HG02852 (cell line): Measurements from ENCODE around the gene IGSF1.
"Not testable (repeated sequence)": the region's sequence is repeated elsewhere in the genome, so short reads cannot be mapped to it uniquely, and the experiment has no call there.

Source experiments
- ATAC-seq: cut with Tn5 transposase; IDR thresholded peaks from one replicate; pipeline ENCODE4 v1.9.1; 2021; ENCODE audit warnings: mild to moderate bottlenecking, moderate library complexity; ENCODE audit not compliant: unreplicated experiment

Gene IGSF1

DNA sequence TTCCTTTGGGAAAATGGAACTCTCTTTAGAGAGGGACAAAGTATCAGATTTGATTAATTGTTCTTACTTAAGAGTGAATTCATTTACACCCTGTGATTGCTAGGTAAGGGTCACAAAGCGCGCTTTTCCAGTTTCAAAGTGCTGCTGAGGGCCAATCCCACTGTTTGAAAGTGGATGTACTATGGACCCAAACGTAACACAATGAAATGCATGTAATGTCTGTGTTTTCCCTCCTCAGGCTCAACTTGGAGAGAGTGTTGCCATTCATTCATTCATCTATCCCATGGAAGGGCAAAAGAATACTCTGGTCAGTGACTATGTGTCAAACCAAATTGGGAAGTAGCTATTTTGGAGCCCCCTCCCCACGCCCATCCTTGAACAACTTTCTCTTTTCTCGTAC is 16.1 kb downstream of the IGSF1 start:
- ATAC-seq = no peak

DNA sequence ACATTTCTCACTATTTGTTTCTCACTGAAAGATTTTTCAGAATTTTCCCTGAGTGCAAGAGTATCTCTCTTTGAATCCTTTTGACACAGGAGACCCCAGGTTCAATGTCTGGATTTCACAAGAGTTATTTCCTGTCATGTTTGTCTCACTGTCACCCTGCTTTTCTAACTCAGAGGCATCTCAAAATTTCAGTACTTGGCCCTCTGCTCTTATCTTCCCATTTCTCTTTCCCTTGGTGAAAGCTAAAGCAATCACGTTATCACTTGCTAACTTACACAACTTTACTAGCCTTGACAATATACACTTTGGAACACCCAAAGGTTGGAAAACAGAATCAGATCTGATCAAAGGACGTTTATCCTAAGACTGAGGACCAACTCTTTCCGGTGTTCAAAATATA is 17.3 kb downstream of the IGSF1 start:
- ATAC-seq = no peak

DNA sequence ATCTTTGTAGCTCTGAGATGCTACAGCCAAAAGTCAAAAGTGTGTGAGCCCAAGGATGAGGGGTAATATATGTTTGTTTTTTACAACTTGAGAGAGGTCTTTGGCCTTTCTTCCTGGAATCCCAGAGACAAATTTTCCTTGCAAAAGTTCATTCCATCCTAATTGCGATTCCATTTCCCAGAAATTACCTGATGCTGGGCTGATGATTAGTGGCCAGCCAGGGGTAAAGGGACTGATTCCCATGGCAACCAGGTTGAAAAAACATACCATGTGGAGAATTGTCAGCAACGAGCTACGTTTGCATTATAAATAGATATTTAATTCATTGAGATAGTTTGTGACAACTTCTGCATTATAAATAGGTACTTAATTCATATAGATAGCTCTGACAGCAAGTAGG is 17.8 kb downstream of the IGSF1 start:
- no peak for ATAC-seq

DNA sequence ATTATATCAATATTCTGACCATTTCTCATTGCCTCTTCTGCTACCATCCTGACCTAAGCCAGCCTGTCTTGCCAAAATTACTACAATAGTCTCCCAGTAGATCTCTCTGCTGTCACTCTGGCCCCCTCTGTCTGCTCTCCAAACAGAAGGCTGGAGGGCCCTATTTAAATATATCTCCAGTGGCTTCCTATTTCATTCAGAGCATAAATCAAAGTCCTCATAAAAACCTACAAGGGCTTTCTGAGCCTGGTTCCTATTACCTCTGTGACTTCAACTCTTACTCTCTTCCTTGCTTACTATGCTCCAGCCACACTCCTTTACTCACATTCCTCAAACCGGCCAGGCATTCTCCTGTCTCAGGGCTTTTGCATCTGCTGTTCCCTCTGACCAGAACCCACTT is 19.0 kb downstream of the IGSF1 start:
- no peak for ATAC-seq

DNA sequence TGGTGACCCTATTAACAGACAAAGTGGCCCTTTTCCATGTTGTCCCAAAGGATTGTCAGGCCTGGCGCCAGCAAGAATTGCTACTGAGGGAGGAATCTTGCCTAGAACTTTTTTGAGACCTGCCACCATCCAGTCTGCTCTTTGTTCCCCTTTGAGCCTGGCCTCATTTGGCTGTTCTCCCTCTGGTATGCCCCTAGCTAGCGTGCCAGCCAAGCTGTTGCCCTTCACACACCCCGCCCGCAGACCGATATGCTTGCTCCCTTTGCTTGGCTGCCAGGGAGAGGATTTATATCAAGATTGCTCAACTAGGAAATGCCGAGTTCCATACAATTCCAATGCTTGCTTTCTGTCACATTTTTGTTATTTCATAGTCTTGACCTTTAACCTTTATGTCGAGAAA is 24.4 kb downstream of the IGSF1 start:
- no peak for ATAC-seq

DNA sequence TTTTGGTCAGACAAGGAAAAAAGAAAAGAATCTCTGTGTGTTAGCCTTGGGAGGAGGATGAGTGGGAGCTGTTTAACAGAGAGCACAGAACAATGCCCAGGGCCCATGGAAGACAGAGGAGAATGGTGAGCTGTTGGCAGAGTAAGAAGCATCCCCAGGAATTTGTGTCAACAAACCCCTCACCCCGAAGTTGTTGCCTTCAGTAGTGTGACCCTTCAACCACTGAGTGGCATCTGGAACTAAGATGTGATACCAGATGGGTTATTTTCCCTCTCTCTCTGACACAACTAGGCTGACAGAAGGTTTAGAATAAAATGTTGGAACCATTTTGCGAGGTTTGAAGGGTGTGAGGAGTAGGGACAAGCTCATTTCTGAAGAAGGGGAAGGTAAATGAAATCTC is 25.1 kb downstream of the IGSF1 start:
- no peak for ATAC-seq

DNA sequence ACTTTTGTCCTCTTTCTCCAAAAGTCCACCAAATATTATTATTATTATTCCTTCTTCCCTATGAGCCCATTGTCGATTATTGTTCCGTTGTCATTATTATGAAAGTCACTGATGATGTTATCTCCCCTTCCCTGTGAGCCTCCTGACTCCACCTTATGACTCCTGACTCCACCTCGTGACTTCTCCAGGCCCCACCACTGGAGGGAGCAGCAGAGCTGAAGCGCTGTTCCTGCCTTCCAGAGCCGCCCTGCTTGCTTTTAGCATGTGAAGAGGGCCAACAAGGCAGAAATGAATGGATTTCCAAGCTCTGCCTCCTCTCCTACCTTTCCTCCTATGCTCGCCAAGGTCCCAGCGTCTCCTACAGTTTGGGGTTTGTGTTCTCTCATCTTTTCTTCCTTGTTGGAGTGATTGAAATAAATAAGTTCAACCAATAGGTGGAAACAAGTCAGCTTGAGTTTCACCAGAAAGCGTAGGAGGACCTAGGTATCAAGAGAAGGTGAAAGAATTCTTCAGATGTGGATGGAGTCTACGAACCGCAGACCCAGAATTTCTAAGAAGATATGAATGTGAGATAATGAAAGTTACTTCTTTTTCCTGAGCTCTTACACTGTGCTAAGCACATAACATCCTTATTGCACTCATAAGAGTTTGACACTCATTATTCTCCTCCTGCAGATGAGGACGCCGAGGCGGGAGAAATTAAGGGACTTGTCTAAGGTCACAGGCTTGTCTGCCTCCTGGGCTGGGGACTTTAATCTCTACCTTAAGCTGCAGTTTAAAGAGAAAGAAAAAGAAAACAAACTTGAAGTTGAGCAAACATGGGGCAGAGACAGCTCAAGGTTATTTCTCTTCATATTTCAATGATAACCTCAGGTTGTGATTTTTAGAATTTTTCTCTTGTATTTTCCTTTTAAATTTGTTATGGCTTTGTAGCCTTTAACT is 26.1 kb downstream of the IGSF1 start:
- ATAC-seq = no peak

DNA sequence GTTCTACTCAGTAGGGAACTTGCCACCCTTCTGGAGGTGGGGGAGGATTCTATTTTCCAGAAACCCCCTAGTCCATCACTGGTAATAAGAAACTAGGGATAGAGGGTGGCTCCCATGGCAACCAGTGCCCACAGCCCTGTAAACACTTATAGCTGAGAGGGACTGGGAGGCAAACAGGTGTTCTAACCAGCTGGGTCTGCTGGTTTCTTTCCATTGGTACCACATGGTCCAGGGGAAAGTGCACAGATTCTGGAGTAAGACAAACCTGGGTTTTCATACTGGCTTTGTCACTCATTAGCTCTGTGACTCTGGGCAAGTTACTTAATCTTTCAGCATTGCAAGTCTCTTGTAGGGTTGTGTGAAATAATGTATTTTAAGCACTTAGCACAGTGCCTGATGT is 26.9 kb downstream of the IGSF1 start:
- ATAC-seq = no peak

DNA sequence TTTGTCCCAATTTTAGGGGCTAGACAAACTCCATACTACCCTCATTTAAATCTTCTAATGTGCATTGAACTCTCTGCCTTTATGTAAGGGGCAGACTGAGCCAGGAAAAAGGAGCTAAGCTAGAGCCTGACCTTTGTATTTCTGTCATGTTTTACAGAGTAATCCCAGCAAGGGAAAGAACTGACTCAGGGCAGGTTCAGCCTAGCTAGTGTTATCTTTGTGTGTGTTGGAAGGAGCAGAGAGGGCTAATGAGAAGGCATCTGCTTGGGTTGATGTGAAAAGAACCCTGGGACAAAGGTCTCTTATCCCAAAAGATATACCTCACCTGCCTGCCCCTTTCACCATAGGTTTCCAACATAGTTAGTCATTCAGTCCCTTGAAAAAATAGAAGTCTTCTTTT is 31.7 kb downstream of the IGSF1 start:
- ATAC-seq = no peak

DNA sequence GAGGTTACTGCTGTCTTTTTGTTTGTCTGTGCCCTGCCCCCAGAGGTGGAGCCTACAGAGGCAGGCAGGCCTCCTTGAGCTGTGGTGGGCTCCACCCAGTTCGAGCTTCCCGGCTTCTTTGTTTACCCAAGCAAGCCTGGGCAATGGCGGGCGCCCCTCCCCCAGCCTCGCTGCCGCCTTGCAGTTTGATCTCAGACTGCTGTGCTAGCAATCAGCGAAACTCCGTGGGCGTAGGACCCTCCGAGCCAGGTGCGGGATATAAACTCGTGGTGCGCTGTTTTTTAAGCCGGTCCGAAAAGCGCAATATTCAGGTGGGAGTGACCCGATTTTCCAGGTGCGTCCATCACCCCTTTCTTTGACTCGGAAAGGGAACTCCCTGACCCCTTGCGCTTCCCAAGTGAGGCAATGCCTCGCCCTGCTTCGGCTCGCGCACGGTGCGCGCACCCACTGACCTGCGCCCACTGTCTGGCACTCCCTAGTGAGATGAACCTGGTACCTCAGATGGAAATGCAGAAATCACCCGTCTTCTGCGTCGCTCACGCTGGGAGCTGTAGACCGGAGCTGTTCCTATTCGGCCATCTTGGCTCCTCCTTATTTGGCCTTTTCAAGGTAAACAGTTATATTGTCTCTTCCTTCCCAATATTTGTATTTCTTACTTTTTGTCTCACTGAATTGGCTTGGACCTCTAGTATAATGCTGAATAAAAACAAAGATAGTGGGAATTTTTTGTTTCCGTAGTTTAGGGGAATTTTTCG is 37.9 kb downstream of the IGSF1 start:
- ATAC-seq = not testable (repeated sequence)

DNA sequence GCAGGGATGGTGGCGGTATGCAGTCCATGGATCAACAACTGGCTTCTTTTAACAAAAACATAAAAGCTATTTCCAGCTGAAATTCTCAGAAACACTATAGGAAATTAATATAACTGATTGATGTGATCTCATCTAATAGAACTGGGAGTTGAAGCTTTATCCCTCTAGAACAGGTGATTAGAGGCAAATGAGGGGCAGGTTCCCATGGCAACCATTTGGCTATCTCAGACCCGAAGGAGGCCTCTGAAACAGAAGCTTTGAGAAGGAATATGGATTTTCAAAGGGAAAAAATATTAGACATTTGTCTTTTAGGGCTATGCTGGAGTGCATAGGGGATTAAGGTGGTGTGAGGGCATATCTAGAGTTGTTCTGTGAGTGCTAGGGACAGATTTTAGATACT is 50.0 kb downstream of the IGSF1 start:
- no peak for ATAC-seq

DNA sequence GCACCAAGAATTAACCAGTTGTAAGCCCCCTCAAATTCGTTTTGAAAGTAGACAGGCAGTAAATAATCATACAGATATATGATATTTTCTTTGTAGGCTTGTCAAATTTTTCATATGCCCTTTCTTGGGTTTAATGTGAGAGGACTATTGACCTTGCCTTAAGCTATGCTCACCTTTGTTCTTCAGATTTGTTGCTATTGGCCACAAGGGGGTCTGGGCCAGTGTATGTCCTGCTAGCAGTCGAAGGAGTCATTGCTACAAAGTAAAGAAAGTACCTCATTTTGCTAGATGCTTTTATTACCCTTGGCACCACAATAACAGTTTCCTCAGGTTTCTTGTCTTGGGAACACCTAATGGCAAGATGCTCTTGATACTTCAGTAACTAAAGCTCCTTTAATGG is 51.7 kb downstream of the IGSF1 start:
- no peak for ATAC-seq

DNA sequence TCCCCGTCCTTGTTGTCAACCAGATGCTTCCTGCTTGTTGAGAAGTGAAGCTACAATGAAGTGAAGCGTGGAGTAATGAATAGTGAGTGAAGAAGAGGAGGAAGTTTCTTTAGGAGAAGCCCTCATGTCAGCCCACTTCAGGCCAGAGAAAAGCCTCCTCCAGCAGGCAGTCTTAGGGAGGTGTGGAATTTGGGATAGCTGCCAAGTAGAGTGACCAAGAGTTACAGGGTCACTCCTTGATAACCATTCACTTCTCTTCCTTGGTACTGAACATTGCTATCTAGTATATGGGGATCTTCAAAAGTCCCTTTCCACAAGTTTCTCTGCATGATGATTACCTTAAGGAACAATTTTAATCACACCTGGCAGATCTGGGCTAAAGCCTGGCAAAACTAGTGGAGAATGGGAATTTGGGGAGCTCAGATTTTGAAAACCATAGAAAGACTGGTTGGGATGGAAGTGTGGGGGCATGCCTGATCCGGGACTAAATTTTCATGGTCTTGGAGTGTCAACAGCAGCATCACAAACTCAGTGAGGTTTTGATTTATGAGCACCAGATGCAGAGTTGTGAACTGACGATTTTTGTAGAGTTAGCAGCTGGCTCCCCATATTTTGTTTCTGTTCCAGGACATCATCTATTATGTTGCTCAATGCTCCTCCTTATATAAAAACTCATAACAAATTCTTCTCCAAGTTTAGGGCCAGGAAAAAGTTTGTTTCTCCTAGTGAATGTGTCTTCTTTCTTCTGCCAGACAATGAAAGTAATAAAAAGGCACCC is 53.1 kb downstream of the IGSF1 start:
- ATAC-seq = no peak

DNA sequence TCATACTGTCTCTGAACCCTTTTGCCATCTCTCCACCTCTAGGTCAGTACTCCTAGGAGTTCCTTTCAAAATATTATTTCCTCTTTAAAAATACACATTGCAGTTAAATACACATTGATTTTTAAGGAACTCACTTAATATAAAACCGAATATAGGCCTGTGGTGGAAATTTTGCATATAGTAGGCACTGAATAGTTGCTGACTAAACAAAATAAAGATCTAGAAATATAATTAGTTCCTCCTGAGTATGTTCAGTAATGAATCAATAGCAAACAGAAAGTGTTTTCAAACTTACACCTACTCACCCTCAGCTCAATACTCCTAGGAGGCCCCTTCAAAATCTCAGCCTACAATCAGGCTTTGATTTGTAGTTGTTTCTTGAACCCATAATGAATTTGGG is 61.5 kb downstream of the IGSF1 start:
- no peak for ATAC-seq

DNA sequence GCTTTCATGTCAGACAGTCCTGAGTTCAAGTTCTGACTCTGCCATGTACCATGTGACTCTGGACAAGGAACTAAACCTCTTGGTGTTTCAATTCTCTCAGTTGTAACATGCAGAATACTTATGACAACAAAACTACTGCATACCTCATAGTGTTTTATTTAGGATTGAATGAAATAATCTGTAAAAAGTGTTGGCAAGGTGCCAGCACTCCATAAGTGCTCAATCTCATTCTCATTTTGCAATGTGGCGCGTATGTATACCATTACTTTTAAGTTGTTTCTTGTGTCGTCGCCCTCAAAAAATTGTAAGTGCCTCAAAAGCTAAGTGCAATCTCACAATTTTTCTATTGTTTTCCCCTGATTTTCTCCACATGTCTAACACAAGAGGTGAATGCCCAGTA is 62.5 kb downstream of the IGSF1 start:
- no peak for ATAC-seq

DNA sequence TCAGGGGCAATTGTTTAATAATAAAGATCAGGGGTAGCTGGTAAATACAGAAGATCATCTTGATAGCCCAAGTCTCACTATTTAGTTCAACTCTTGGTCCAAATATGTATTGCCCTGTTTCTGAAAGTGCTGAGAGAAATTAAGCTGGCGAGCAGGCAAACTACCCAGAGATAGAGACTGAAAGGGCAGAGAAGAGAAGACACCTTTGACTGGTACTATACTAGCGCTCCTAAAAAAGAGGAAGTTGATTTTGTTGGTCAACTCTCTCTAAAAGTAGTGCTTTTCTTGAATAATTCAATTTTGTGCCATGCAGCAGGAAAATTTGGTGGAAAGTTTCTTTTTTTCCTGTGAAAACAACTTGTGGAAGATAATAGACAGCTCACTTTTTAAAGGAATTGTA is 64.0 kb downstream of the IGSF1 start:
- ATAC-seq = no peak
